GM21786 (cell line): ENCODE measurements around the gene CD163L1.
"Not testable (repeated sequence)": the region's sequence is repeated elsewhere in the genome, so short reads cannot be mapped to it uniquely, and the experiment has no call there.

Experiments
- ATAC-seq: cut with Tn5 transposase; IDR thresholded peaks from one replicate; pipeline ENCODE4 v1.9.1; 2021; ENCODE audit not compliant: unreplicated experiment

The CD163L1 gene

GRCh38 chr12:7444076-7444475, at the start of gene CD163L1:
Gene CD163L1 (minus strand): TSS chr12:7444153. CDS start chr12:7444127, 26 bp downstream.
- ATAC-seq: no peak

GRCh38 chr12:7493006-7493405, 49.1 kb upstream of the CD163L1 start:
- ATAC-seq: no peak

GRCh38 chr12:7486512-7486911, 42.6 kb upstream of the CD163L1 start:
- ATAC-seq: no peak

GRCh38 chr12:7485095-7485494, 41.1 kb upstream of the CD163L1 start:
- no peak for ATAC-seq

GRCh38 chr12:7483343-7483742, 39.4 kb upstream of the CD163L1 start:
- no peak for ATAC-seq

- no peak for ATAC-seq
Measured at GRCh38 chr12:7479771-7480170, 35.8 kb upstream of the CD163L1 start.

GRCh38 chr12:7472060-7472459, 28.1 kb upstream of the CD163L1 start:
- ATAC-seq: no peak

- ATAC-seq: peak; percentile 65
Measured at GRCh38 chr12:7460375-7461259, 16.7 kb upstream of the CD163L1 start.

GRCh38 chr12:7459973-7460372, 16.0 kb upstream of the CD163L1 start:
- no peak for ATAC-seq

- no peak for ATAC-seq
Measured at GRCh38 chr12:7451756-7452155, 7.8 kb upstream of the CD163L1 start.

GRCh38 chr12:7450667-7451066, 6.7 kb upstream of the CD163L1 start:
- no peak for ATAC-seq

- ATAC-seq: no peak
Measured at GRCh38 chr12:7448099-7448498, 4.1 kb upstream of the CD163L1 start.

GRCh38 chr12:7444537-7444936, 584 bp upstream of the CD163L1 start:
- ATAC-seq: no peak

GRCh38 chr12:7441216-7441615, 2.7 kb downstream of the CD163L1 start:
- no peak for ATAC-seq

GRCh38 chr12:7439579-7440505, 4.1 kb downstream of the CD163L1 start:
- no peak for ATAC-seq

- not testable (repeated sequence) for ATAC-seq
Measured at GRCh38 chr12:7438291-7438995, 5.5 kb downstream of the CD163L1 start.

GRCh38 chr12:7437494-7437893, 6.5 kb downstream of the CD163L1 start:
- not testable (repeated sequence) for ATAC-seq

GRCh38 chr12:7434670-7435069, 9.3 kb downstream of the CD163L1 start:
- no peak for ATAC-seq

GRCh38 chr12:7433276-7433822, 10.6 kb downstream of the CD163L1 start:
- ATAC-seq: no peak

GRCh38 chr12:7431993-7432685, 11.8 kb downstream of the CD163L1 start:
- ATAC-seq: no peak
